T-helper 22 cell (primary cell): ENCODE measurements around the gene RBPJ.

Experiments
- DNase-seq: peaks from one replicate; pipeline ENCODE4 v3.0.0-alpha.2; 2020; ENCODE audit warnings: low read depth

The RBPJ gene

DNA sequence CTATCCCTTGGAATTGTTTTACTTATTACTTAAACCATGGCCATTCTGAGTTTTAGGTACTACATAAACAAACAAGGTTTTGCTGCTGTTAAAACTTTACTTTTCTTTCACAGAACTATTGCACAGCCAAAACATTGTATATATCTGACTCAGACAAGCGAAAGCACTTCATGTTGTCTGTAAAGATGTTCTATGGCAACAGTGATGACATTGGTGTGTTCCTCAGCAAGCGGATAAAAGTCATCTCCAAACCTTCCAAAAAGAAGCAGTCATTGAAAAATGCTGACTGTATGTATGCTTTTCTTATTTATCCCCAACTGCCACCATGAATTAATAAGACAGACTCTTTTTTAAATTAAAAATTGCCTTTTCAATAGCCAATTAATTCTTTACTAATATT lies 99.6 kb downstream of the RBPJ start:
- no peak for DNase-seq

DNA sequence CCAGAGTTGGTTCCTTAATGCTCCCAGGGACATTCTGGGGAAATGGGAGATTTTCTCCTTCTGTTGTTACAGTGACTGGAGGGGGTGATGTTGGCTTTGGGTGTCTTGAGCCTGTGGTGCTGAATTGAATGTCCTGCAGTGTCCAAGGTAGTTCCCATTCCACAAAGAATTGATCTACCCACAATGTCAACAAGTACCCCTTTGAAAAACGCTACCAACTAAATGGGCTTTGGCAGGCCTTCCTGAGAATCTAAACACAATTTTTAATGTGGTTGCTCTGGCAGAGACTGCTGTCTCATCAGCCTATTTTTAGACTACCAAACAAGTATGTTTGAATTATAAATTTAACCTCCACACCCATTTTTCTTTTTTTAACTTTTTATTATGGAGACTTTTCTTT lies 100.1 kb downstream of the RBPJ start:
- no peak for DNase-seq

GRCh38 chr4:26424153-26424552 lies 103.3 kb downstream of the RBPJ start:
- DNase-seq, result no peak

DNA sequence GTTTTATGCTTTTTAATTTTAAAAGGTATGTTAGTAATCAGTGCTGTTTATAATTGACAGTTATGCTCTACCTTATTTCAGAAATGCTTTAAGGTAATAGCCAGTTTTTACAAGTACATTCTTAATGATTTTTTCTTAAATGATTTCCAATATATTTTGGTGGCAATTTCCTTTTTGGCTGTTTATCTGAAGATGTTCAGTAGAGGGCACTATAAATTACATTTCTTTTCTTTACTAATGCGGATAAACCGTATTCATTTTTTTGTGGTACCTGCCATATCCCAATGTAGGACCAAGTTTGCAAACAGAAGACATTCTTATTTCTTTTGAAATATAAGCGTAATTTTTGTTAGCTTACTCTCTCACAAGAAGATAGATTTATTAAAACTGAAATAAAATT lies 104.0 kb downstream of the RBPJ start:
- DNase-seq, result no peak

- no peak for DNase-seq
These were observed 105.1 kb downstream of the RBPJ start for GRCh38 chr4:26425953-26426352.

- DNase-seq, result no peak
These were observed 106.1 kb downstream of the RBPJ start for GRCh38 chr4:26426892-26427291.

- DNase-seq, result no peak
These were observed 109.1 kb downstream of the RBPJ start for GRCh38 chr4:26429910-26430309.

GRCh38 chr4:26431461-26432180 lies 110.8 kb downstream of the RBPJ start:
- DNase-seq, result no peak

- DNase-seq, result no peak
These were observed 111.6 kb downstream of the RBPJ start for GRCh38 chr4:26432419-26432818.

DNA sequence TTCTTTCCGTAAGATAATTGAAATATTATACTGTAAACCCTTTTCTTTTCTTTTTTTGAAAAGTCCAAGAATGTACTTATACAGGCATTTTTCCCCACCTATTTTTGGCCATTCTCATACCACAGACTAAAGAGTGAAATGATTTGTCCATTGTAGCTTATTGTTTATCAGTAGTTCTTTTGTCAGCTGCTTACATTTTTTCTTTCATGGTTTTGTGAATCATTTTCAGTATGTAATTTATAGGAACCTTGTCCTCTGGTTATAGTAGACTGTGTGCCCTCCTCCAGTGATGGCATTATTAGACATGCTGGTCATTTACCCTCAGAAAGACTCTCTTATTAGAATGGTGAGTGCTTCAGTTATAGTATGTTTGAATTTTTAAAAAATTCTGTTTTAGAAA lies 112.7 kb downstream of the RBPJ start:
- DNase-seq, result no peak

DNA sequence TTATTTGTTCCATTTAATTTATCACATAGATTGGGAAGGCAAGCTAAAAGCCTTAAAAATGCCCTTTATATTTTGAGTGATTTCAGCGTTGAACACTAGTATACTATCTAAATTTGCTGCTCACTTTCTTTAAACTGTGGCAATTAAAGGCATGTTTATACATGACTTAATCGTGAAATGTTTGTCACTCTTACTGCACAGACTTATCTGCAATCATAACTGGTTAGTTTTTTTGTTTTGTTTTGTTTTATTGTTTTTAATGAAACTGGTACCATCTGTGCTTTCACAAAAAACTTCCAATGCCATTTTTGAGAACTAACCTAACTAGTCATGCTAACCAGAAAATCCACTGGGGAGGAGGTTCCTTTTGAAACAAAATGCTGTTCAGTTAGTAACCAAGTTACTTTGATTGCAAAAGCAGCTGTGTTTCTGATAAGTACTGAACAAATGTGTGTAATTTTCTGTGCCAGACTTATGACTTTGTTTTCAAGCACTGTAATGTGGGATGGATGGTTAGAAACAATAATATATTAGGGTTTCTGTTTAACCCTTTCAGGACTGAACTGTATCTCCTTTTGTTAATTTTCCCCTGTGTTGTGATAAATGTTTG lies 113.3 kb downstream of the RBPJ start:
- DNase-seq, result no peak

DNA sequence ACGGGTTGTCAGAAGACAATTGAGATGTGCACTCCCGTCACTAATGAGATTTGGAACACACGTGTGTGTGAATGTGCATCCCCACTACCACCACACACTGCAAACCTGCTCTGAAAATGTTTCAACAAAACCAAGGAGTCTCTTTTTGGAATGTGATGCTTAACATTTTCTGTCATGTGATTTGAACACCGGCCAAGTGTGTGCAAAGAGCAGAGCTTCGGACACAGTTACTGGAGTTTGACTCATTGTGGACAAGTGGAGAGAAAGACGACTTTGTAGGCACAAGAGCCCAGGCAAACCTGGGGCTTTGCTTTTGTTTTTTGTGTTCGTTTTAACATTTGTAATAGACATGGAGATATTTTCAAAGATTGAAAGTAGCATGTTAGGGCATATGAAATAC lies 120.3 kb downstream of the RBPJ start:
- no peak for DNase-seq

- no peak for DNase-seq
These were observed 121.0 kb downstream of the RBPJ start for GRCh38 chr4:26441771-26442170.

DNA sequence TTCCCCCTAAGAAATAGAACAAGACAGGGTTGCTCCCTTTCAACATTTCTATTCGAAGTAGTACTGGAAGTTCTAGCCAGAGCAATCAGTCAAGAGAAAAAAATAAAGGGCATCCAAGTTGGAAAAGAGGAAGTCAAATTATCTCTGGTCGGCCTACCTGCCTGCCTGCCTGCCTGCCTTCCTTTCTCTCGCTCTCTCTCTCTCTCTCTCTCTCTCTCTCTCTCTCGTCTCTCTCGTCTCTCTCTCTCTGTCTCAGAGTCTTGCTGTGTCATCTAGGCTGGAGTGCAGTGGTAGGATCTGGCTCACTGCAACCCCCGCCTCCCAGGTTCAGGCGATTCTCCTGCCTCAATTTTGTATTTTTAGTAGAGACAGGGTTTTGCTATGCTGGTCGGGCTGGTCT lies 126.6 kb downstream of the RBPJ start:
- DNase-seq, result no peak

DNA sequence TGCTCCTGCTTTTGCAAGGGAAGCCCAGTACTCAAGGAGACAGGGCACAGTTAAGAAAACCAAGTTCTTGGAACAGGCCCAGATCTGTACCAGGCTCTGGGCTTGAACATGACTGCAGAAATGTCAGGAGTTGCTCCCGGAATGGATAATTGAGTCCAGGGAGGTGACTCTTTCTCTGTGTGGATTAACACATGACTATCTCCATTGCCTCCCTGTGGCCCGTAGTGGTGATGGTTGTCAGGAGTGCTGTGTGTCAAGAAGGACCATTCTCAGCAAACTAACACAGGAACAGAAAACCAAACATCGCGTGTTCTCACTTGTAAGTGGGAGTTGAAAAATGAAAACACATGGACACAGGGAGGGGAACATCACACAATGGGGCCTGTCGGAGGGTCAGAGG lies 129.6 kb downstream of the RBPJ start:
- no peak for DNase-seq

DNA sequence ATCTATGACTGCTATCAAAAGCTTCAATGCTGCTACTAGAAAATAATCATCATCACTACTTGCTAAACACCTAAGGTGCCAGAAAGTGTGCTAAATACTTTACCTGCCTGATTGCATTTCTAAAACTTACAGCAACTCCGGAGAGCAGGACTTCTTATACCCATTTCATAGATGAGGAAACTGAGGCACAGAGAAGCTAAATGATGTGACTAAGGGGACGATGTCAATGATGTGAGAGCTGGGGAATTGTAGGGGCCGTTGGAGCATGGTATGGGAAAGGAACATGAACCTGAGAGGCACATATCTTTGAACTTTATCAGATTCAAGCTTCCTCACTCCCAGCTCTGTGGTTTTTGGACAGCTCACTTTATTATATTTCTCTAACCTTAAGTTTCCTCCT lies 130.8 kb downstream of the RBPJ start:
- DNase-seq, result no peak

- DNase-seq, result no peak
These were observed 132.0 kb downstream of the RBPJ start for GRCh38 chr4:26452565-26453531.

DNA sequence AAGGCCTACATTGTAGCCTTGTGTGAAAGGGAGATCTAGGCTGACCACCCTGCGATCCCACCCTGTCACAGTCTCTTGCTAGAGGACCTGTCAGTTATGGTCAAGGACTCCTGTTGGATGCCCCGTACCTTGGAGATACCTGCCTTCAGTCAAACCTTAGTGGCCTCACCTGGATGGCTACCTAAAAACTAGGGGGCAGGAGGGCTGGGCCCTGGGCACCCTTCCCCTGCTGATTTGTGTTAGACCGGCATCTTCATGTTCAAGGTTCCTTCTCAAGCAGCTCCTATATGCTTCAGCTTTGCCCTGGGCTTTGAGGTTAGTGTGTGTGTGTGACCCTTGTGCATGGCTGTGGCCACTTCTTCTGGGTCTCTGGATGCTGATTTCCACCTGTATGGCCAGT lies 134.1 kb downstream of the RBPJ start:
- no peak for DNase-seq

DNA sequence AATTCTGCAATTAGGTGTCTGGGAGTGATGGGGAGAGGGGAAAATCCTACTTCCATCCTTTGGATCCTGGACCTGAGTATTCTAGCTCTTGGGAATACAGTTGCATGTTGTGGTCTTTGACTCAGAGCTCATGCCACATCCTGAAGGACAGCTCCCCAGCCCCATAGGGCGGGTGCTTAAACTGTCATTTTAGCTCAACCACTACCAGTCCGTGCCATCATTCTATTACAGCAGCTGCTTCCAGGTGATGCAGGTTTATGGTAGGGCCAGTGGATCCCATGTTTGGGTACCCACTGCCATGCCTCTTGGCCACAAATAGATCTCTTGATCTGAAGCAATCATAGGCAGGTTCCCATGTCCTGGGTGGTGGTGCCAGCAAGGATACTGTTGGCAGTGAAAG lies 134.8 kb downstream of the RBPJ start:
- no peak for DNase-seq

DNA sequence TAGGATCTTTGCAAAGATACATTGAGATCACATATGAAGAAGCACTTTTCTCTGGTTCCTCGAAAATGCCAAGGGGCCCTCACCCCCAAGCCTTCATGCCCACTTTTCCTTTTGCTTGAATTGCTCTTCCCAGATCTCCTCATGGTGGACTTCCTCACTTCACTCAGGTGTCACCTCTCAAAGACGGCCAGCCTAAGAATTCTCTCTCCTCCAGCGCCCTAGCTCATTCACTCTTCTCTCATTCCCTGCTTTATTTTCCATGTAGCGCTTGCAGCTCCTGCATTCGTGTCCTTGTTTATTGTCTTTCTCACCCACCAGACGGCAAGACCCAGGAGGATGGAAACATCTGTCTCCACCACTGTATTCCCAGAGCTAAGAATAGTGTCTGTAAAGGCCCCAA lies 136.6 kb downstream of the RBPJ start:
- no peak for DNase-seq

DNA sequence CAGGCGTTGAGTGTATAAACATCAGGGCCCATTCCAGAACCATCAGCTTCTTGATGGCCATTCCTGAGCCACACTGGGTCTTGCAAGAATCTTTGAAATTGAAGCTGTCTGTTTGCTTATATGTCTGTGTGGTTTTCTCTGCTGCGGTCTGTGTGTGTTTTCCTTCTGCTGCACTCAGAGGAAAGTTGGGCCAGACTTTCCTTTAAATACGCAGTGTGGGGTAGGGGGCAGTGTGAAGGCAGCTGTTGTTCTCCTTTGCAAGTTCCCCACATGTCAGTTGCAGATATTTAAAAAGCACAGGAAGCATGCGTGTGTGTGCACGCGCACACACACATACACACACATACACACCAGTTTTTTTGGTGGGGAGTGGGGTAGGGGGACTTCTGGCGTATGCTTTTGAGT lies 137.3 kb downstream of the RBPJ start:
- no peak for DNase-seq

DNA sequence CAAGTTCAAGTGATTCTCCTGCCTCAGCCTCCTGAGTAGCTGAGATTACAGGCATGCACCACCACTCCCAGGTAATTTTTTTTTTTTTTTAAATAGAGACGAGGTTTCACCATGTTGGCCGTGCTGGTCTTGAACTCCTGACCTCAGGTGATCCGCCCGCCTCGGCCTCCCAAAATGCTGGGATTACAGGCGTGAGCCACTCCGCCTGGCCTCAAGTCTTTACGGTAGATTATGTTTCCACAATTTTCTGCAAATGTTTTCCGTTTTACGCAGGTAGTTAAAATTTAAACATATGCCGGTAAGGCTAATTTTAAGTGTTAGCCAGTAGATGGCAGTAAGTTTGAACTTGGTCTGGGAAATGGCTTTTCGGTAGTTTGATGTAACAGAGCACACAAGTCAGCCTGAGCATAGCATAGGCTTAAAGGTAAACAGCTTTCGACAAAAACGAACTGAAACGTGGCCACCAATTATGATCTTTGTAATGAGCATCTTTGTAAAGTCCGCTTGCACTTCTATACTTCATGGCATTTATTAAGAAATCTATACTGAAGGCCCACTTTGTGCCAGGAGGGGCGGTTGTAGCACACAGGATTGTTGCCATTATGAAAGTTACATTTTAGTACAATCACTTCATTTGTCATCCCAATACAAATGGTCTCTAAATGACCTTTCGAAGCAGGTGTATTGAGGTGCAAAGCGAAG lies 138.4 kb downstream of the RBPJ start:
- DNase-seq, result no peak
